ENCODE data around the gene GNB5. TPM values are rescaled to one million over a fixed set of nuclear protein-coding genes. Genes with fewer than 3 reads are reported as not detected.

GNB5 gene
- total and polyA plus RNA-seq, 2 of the 13 experiments (the other 11 are each of a cell fraction or from before 2014, with no cell fraction given), result 13.7 to 14.4 TPM

DNA sequence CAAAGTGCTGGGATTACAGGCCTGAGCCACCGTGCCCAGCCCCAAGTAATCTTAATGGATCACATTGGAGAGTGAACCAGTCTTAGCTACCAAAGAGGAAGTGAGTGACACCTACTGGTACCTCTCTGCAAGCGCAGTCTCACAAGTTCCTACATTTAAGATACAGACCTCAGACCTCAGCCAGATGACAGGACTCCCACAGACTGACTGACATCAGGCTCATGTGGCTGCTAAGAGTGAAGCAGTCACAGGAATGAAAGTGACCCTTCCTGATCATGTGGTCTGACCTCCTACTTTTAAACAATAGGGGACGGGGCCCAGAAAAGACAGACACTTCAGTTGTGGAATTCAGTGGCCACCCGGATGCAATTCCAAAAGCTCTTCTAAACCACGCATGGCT, 36.3 kb upstream of the GNB5 start (continued):
- TF ChIP-seq TAF15 (IDR thresholded peaks at IDR 0.05; ENCODE audit: low read depth, low read length, poor library complexity, severe bottlenecking), result no peak
- no peak for TF ChIP-seq HMG20A (CRISPR knock-in tag; IDR thresholded peaks at IDR 0.05; ENCODE audit: borderline replicate concordance)

DNA sequence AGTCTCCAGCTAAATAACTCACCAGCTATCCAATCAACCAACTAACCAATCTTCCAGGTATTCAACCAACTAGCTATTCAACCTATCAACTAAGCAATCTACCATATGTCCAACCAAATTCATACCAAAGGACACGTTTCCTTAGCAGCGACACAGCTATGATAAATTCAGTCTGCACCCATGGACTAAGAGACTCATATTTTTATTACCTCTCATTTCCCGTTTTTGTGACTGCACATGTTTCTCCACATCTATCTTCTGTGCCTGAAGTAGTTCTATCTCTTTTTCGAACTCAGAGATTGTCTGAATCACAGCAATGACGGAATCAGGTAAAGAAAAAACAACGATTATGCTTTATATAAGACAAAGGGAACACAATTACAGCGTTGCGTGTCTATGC, 34.0 kb upstream of the GNB5 start:
- H2AFZ ChIP-seq (ENCODE audit: low read length), result no peak overlapping the region
- in situ Hi-C loops (cut with HindIII; ENCODE audit: extremely low pct_ligation_motif_present, low pct_unique_long_range_greater_than_20kb) (no loop called here), intact Hi-C loops (cut with micrococcal nuclease; ENCODE audit: unreplicated experiment) (no loop called here)
- no TSS peak for BruUV-seq (replicated peaks)
- no peaks in the 10 kb centered on the region for H4K20me1 ChIP-seq (ENCODE audit: insufficient read depth, low read length)
- CTCF ChIA-PET (ENCODE audit: low intra/inter-chr PET ratio, low total read pairs), result no interaction called here
- no peak for TF ChIP-seq ZNF572 (CRISPR knock-in tag; IDR thresholded peaks at IDR 0.05)
- TF ChIP-seq, protein P1, sequence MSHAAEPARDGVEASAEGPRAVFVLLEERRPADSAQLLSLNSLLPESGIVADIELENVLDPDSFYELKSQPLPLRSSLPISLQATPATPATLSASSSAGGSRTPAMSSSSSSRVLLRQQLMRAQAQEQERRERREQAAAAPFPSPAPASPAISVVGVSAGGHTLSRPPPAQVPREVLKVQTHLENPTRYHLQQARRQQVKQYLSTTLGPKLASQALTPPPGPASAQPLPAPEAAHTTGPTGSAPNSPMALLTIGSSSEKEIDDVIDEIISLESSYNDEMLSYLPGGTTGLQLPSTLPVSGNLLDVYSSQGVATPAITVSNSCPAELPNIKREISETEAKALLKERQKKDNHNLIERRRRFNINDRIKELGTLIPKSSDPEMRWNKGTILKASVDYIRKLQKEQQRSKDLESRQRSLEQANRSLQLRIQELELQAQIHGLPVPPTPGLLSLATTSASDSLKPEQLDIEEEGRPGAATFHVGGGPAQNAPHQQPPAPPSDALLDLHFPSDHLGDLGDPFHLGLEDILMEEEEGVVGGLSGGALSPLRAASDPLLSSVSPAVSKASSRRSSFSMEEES (CRISPR knock-in tag; IDR thresholded peaks at IDR 0.05), result no peak
- ATAC-seq (no peak), FAIRE-seq (no peak), DNase-seq (ENCODE audit: low spot score) (no peak)
- H3K79me2 ChIP-seq (ENCODE audit: insufficient read depth, low read length), result no peaks in the 10 kb centered on the region
- H3K4me1 ChIP-seq (ENCODE audit: insufficient read depth, low read length), result no peaks in the 10 kb centered on the region
- H3K9ac ChIP-seq (ENCODE audit: insufficient read depth, low read depth, low read length), result no peak overlapping the region
- H3K27me3 ChIP-seq (ENCODE audit: control insufficient read depth in 1 of 2, insufficient read depth in 2 of 2, low read length in 2 of 2), result no peaks in the 10 kb centered on the region
- H3K4me2 ChIP-seq (ENCODE audit: low read depth, low read length), result no peak overlapping the region
- POLR2A ChIA-PET, result no interaction called here
- H3K9me3 ChIP-seq (ENCODE audit: low read length), result no peaks in the 10 kb centered on the region
- WGBS (ENCODE audit: low lambda C conversion rate), result 97% methylated on average over 8 of the region's 8 CpGs
- H3K36me3 ChIP-seq (replicated peaks in 1 of 2; ENCODE audit: control insufficient read depth in 1 of 2, insufficient read depth in 2 of 2, low read length in 2 of 2), result peaks cover 13 to 62% of the 10 kb centered on the region in 2 experiments; a peak in 4 of 5 replicates
- H3K4me3 ChIP-seq (replicated peaks in 1 of 3; ENCODE audit: insufficient read depth in 1 of 3, low read depth in 2 of 3, low read length in 3 of 3), result no peak overlapping the region
- H3K27ac ChIP-seq (ENCODE audit: extremely low read length, insufficient read depth, low read length), result no peak overlapping the region

DNA sequence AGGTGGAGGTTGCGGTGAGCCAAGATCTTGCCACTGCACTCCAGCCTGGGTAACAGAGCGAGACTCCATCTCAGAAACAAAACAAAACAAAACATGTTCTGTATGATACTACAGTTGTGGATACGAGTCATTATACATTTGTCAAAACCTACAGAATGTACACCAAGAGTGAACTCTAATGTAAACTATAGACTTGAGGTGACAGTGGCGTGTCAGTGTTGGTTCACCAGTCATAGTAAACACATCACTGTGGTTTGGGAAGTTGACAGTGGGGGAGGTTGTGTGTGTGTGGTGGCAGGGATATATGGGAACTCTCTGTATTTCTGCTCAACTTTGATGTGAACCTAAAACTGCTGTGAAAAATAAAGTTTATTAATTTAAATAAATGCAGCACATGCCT, 33.0 kb upstream of the GNB5 start:
- H3K9me3 ChIP-seq (ENCODE audit: low read length), result no peaks in the 10 kb centered on the region
- no peak for DNase-seq (ENCODE audit: low spot score)
- H2AFZ ChIP-seq (ENCODE audit: low read length), result no peak overlapping the region
- H3K4me1 ChIP-seq (ENCODE audit: insufficient read depth, low read length), result no peaks in the 10 kb centered on the region
- ATAC-seq, result no peak
- CTCF ChIA-PET (ENCODE audit: low intra/inter-chr PET ratio, low total read pairs), result no interaction called here
- in situ Hi-C loops (cut with HindIII; ENCODE audit: extremely low pct_ligation_motif_present, low pct_unique_long_range_greater_than_20kb), result no loop called here
- H3K36me3 ChIP-seq (replicated peaks in 1 of 2; ENCODE audit: control insufficient read depth in 1 of 2, insufficient read depth in 2 of 2, low read length in 2 of 2), result peaks cover 14 to 68% of the 10 kb centered on the region in 2 experiments
- TF ChIP-seq ZNF558 (CRISPR knock-in tag; IDR thresholded peaks at IDR 0.05; ENCODE audit: borderline replicate concordance), result no peak
- TF ChIP-seq NFKBIZ (CRISPR knock-in tag; IDR thresholded peaks at IDR 0.05), result no peak
- TF ChIP-seq ZNF547 (CRISPR knock-in tag; IDR thresholded peaks at IDR 0.05), result no peak
- TF ChIP-seq MTF1 (CRISPR knock-in tag; IDR thresholded peaks at IDR 0.05), result no peak
- TF ChIP-seq SETDB1 (CRISPR knock-in tag; IDR thresholded peaks at IDR 0.05; ENCODE audit: borderline replicate concordance), result no peak
- TF ChIP-seq ZNF382 (CRISPR knock-in tag; IDR thresholded peaks at IDR 0.05; ENCODE audit: borderline replicate concordance), result no peak
- no peak for TF ChIP-seq ZNF205 (CRISPR knock-in tag; IDR thresholded peaks at IDR 0.05)
- TF ChIP-seq, protein P2, sequence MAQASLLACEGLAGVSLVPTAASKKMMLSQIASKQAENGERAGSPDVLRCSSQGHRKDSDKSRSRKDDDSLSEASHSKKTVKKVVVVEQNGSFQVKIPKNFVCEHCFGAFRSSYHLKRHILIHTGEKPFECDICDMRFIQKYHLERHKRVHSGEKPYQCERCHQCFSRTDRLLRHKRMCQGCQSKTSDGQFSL (CRISPR knock-in tag; IDR thresholded peaks at IDR 0.05), result no peak
- TF ChIP-seq TCF12 (IDR thresholded peaks at IDR 0.05), result no peak
- no peak for TF ChIP-seq TCF12 (CRISPR knock-in tag; IDR thresholded peaks at IDR 0.05)
- TF ChIP-seq TBP (CRISPR knock-in tag; IDR thresholded peaks at IDR 0.05), result no peak
- no peak for TF ChIP-seq NKX3-1 (CRISPR knock-in tag; IDR thresholded peaks at IDR 0.05)
- TF ChIP-seq NPAS2 (CRISPR knock-in tag; IDR thresholded peaks at IDR 0.05; ENCODE audit: borderline replicate concordance), result no peak
- no peak overlapping the region for H3K4me3 ChIP-seq (replicated peaks in 1 of 3; ENCODE audit: insufficient read depth in 1 of 3, low read depth in 2 of 3, low read length in 3 of 3)
- H3K9ac ChIP-seq (ENCODE audit: insufficient read depth, low read depth, low read length), result no peak overlapping the region
- POLR2A ChIA-PET, result no interaction called here
- no peak overlapping the region for H3K4me2 ChIP-seq (ENCODE audit: low read depth, low read length)
- no peaks in the 10 kb centered on the region for H4K20me1 ChIP-seq (ENCODE audit: insufficient read depth, low read length)
- intact Hi-C loops (cut with micrococcal nuclease; ENCODE audit: unreplicated experiment), result no loop called here
- WGBS (ENCODE audit: low lambda C conversion rate), result 98% methylated on average over 4 of the region's 4 CpGs
- no TSS peak for BruUV-seq (replicated peaks)
- H3K27ac ChIP-seq (ENCODE audit: extremely low read length, insufficient read depth, low read length), result no peak overlapping the region
- no peaks in the 10 kb centered on the region for H3K27me3 ChIP-seq (ENCODE audit: control insufficient read depth in 1 of 2, insufficient read depth in 2 of 2, low read length in 2 of 2)
- FAIRE-seq, result no peak
- no peaks in the 10 kb centered on the region for H3K79me2 ChIP-seq (ENCODE audit: insufficient read depth, low read length)

Measured in HepG2 (cell line).